Activated gamma-delta T cell treated with anti-CD3 and anti-CD28 coated beads, Interleukin-2, amount 50 U/mL, for 16 hours (primary cell): ENCODE measurements around the gene TMEM91.

Experiments used
- DNase-seq: peaks from one replicate; pipeline ENCODE4 v3.0.0-alpha.2; 2020; ENCODE audit warnings: low read depth

The TMEM91 gene

DNA sequence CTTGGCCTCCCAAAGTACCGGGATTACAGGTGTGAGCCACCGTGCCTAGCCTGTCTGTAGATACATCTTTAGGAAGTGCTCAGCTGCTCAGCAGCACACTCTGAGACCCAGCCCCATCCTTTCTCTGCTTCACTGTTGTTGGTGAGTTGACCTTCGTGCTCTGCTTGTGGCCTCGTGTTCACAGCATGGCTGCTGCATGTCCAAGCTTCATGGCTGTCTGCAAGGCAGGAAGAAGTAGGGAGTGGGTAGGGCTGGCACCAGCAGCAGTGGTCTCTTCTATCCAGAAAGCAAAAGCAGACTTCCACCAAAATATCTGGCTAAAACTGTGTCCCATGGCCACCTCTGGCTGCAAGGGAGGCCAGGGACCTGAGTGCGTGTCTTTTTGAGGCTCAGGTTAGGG, 36.6 kb downstream of the TMEM91 start:
- DNase-seq: no peak

- DNase-seq: no peak
These were observed 37.6 kb downstream of the TMEM91 start for GRCh38 chr19:41413947-41414346.

DNA sequence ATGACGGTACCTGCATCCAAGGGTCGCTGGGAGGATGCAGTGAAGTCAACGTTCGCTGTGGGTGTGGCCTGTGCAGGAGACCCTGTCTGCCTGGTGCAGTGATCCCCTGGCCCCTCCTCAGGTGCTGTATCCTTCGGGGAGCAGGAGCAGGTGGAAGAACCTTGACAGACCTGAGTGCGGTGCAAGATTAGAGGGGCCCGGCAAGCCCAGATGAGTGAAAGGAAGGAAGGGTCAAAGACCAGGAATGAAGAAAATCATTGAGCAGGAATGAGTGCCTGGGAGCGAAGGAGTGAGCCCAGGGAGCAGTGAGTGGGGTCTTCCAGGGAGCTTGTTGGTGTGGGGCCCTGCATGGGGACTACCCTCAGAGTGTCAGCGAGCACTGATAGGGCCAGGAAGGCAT, 38.1 kb downstream of the TMEM91 start:
- DNase-seq: no peak

DNA sequence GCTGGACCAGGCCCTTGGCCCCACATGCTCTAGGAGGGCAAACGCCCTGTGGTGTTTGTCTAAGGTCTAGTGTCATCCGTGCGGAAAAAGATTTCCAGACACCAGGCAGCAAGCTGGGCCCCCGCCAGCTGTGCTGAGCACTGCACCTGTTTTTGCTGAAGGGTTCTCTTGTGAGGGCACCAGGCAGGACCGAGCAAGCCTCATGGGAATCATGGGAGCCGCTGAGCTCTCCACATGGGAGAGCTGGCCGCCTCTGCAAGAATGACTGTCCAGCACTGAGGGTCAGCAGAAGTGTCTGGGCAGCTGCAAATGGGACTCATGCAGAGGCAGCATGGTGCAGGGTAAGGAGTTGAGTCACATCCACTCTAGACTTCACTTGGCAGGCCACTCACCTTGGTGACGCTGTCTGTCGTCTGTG, 38.8 kb downstream of the TMEM91 start:
- DNase-seq: no peak

- no peak for DNase-seq
These were observed 39.9 kb downstream of the TMEM91 start for GRCh38 chr19:41416194-41416674.

DNA sequence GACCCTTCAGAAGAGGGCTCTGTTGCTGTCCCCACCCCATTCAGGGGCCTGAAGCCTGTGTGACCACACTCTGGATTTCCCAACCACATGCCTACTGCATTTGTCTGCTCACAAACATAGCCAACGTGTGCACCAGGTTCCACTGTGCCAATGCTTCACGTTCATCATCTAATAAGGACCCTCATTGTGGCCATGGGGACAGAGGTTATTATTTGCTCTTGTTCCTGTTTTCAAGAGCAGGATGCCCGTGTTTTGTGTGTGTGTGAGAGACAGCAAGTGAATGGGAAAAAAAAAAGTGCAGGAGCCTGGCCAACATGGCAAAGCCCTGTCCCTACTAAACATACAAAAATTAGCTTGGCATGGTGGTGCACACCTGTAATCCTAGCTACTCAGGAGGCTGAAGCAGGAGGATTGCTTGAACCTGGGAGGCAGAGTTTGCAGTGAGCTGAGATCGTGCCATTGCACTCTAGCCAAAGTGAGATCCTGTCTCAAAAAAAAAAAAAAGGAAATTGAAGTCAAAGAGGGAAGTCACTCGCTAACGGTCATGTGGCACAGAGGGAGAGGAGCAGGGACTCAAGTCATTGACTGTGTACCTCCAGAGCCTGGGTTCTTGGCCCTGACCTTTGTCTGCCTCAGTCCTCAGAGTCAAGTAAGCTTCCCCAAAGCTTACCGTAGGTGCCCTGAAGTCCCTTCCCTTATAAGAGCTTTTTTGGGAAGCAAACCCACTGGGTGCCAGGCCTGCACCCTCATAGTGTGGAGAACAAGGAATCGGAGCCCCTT, 44.0 kb downstream of the TMEM91 start:
- no peak for DNase-seq

- DNase-seq: no peak
These were observed 45.0 kb downstream of the TMEM91 start for GRCh38 chr19:41421314-41421713.

DNA sequence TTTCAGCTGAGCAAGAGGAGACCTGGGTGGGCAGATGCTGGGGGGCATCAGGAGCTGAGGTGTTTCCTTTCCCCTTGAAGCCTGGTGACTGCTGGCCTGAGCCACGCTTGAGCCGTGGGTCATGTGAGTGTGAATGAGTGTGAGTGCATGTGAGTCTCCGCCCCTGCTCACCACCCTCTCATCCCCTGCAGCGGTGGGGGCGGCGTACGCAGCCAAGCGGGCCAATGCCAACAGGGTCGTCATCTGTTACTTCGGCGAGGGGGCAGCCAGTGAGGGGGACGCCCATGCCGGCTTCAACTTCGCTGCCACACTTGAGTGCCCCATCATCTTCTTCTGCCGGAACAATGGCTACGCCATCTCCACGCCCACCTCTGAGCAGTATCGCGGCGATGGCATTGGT, 45.6 kb downstream of the TMEM91 start:
- DNase-seq: no peak

GRCh38 chr19:41422456-41422855, 46.1 kb downstream of the TMEM91 start:
- no peak for DNase-seq

DNA sequence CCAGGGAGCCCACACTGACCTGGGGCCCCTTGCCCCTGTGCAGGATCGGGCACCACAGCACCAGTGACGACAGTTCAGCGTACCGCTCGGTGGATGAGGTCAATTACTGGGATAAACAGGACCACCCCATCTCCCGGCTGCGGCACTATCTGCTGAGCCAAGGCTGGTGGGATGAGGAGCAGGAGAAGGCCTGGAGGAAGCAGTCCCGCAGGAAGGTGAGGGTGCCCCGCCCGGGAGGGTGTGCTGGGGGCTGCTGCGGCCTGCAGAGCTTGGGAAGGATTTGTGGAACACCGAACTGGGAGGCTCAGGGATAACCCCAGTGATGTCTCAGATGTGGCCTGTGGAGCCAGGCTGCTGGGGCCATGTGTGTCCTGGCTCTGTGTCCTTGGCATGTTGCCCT, 46.6 kb downstream of the TMEM91 start:
- DNase-seq: no peak

DNA sequence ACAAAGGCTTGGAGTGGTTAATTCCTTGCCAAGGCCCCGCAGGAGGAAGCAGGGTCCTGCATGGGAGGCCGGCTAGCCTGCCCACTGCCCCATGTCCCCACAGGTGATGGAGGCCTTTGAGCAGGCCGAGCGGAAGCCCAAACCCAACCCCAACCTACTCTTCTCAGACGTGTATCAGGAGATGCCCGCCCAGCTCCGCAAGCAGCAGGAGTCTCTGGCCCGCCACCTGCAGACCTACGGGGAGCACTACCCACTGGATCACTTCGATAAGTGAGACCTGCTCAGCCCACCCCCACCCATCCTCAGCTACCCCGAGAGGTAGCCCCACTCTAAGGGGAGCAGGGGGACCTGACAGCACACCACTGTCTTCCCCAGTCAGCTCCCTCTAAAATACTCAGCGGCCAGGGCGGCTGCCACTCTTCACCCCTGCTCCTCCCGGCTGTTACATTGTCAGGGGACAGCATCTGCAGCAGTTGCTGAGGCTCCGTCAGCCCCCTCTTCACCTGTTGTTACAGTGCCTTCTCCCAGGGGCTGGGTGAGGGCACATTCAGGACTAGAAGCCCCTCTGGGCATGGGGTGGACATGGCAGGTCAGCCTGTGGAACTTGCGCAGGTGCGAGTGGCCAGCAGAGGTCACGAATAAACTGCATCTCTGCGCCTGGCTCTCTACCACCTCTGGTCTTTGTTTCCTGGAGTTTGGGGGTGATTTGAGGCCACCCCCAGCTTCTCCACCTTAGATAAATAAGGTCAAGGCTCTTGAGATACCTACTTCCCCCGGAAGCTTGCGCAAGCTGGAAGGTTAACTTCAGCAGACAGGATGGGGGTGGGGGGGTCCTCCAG, 48.2 kb downstream of the TMEM91 start:
- DNase-seq: no peak

DNA sequence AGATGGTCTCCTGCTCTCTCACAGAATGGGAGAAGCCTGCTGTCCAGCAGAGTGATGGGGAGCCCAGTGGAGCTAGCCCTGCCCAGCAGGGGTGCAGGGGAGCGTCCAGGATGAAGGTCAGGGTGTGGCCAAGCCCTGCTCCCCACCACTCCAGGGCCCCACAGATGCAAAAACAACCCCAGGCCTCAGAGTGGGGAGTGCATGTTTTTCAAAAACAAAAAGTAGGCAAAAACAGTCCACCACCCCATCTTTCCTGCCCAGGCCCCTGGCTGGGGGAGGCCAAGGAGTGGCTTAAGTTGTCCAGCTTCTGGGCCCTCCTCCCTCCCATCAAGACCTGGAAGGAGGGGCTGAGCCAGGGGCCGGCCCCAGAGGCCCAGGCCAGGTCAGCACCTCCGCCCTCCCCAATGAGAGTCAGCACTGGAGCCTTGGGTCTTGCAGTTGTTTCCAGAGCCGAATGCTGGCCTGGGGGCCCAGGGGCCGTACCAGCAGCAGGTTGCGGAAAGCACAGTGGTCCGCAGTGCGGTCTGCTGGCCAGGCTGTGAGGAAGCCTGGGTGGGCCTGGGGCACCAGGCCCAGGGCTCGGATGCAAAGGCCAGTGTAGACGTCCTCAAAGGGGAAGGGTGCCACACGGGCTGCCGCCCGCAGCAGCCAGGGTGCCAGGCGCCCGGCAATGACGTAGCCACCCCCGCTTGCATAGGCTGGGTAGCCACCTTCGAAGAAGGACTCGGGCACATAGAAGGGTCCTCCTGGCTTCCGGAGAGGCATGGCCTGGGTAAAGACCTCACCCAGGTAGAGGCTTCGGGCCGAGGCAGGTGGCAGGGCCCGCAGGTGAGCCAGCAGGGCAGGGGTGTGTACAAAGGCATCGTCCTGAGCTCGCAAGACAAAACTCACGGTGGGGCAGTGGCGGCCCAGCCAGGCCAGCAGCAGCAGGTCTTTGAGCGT, 49.1 kb downstream of the TMEM91 start:
- no peak for DNase-seq

DNA sequence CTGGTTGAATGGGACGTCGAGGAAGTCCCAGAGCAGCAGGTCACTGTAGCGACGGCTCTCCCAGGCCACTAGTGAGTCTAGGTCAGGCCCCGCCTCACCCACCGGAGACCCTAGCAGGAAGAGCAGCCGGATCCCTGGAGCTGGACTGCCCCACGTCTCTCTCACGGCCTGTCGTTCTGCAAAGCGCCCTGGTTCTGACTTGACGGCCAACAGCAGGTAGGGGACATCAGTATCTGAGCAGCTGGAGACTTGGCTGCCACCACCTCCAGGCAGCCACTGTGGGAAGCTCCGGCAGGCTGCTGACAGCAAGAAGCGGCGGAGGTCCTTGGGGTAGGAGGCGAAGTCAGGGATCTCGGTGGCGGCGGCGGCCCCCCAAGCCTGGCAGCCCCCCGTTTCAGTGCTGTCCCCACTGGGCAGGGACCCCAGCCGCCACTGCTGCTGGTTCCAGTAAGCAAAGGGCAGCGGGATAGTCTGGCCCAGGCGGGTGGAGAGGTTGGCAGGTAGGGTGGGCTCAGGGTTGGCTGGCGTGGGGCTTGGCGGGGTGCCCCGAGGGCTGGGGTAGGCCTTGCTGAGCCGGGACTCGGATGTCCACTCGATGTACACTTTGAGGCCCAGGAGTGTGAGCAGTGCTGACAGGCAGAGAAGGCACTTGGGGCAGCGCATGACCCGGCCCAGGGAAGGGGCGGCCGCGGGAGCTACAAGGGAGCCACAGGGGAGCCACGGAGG, 49.9 kb downstream of the TMEM91 start:
- DNase-seq: no peak

GRCh38 chr19:41426952-41427646, 50.8 kb downstream of the TMEM91 start, which contains the start of gene B3GNT8:
Gene B3GNT8 (minus strand): TSS chr19:41427374. CDS start chr19:41426778, 596 bp downstream.
- peak; percentile 20 for DNase-seq

DNA sequence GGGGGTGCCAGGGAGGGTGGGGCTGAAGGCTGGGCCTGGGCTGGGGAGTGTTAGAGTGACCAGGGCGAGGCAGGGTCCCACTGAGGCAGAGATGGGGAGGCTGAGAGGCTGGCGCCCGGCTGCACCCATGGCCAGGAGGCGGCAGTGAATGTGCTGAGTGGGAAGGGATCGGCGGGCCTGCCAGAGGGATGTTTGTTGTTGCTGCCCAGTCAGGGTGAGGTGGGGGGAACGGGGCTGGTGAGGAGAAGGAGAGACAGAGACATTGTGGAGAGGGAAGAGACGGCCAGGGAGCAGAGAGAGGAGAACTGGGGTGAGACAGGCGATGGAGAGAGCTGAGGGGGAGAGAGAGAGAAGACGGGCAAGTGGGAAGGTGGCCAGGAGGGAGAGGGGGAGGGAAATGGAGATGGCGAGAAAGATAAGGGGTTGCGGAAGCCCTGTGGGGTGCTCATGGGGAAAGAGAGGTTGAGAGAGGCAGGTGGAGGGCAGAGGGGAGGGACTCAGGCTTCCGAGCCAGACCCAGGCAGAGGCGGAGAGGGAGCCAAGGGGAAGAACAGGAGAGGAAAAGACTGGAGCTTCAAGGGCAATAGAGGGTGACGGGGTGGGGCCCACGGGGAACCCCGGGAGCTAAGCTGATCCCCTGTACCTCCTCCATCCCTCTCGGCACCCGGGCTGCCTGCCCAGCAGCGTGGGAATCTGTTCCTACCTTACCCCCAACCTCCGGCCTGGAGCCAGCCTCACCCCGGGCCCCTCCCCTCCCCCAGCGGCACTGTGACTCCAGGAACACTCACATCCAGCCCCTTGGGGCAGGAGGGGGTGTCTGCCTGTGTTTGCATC, 51.5 kb downstream of the TMEM91 start:
- peak; percentile 50 for DNase-seq

DNA sequence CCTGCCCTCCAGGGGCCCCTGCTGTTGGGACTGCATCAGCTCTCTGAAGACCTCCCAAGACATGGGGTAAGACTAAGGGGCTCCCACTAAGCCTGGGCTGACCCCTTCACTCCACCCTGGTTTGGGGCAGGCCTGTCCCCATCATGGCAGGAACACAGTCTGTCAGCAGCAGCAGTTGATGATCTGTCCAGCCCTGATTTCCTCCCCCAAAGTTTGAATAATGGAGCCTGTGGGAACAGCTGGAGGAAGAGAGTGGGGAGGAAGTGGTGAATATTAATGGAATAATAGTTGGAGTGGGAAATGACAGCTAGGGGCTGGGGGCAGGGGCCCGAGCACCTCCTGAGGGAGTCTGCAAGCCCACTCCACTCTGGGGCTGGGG, 52.1 kb downstream of the TMEM91 start:
- no peak for DNase-seq

DNA sequence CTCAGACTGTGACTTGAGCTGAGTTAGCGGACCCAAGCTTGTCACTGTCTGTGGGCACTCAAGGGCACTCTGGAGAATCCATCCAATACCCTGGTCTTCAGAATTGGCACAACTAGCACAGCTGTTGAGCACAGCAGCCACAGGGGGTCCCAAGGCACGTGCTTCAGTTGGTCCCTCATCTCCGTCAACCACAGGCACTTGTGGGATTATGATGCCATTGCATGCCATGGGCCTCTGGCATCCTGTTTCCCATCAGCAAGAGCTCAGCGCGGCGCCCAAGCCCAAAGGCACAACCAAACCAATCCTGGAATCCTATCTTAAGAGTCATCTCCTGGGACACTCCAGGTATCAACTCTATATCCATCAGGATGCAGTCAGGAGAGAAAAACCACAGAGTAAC, 54.6 kb downstream of the TMEM91 start:
- DNase-seq: no peak

DNA sequence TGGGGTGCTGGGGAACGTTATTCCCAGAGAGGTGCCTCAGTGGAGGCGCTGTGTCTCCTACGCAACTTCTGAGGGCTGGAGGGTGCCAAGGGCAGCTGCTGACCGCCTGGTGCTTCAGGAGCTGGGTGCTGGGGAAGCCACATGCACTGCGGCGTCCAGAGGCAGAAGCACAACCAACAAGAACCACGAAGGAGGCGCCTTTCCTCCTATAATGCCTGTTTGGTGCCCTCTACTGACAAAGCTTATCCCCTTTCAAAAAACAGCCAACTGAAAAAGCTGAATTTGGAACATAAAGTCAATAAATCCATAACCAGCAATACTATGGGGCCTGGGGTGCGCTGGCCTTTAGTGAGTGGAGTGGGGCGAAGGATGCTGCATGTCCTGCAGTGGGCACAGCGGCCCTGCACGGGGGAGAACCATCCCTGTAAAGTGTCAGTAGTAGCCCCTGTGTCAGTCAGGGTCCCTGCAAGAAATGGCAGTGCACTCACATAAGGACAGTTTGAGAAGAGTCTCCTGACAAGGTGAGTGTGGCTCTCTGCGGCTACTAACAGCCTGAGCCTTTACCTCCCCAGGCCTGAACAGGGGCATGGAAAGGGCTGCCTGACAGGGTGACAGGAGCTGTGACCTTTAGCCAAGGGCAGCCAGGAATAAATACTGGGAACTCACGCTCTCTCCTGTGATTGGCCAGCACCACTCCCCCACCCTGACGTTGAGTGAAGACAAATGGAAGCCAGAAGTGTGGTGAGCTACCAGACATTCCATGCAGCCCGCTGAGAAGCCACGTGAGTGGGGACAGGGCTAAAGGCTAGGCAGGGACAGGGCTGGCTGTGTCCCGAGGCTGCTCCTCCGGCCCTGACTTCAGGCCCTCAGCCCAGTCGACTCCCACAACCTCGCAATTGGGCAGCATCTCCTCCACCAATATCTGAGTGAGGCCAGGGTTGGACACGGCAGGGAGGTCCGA, 55.4 kb downstream of the TMEM91 start:
- no peak for DNase-seq

GRCh38 chr19:41433171-41433570, 56.8 kb downstream of the TMEM91 start:
- DNase-seq: no peak
